HEK293 (cell line): ENCODE measurements around the gene CNRIP1.

Source experiments
- CTCF ChIA-PET: fragments of 350-600 bp; formaldehyde crosslinking; extraction: SDS; loops from one replicate; lab custom pipeline; 2021; ENCODE audit warnings: antibody characterized with exemption; lab: Yijun Ruan, JAX
- POLR2A ChIA-PET: fragments of 300-600 bp; formaldehyde crosslinking; extraction: SDS; loops from one replicate; lab custom pipeline; 2020; ENCODE audit warnings: antibody characterized with exemption, inconsistent platforms; lab: Yijun Ruan, JAX
- H3K27ac ChIP-seq: fragments of 200-500 bp; sonication (Bioruptor generic); 2 replicates; pipeline ENCODE4 v1.5.1; 2014; ENCODE audit warnings: low read depth, low read length, control low read depth, inconsistent platforms; ENCODE audit errors: extremely low read depth
- H3K36me3 ChIP-seq, 2 experiments: fragments of 200-500 bp in 1 of 2; sonication (Bioruptor generic) in 1 of 2; 1 replicate in 1 of 2; 2 replicates in 1 of 2; pipeline ENCODE4 v1.5.1; 2014 to 2017; ENCODE audit warnings: inconsistent platforms in 2 of 2, low read length in 2 of 2; ENCODE audit not compliant: control insufficient read depth in 2 of 2, insufficient read depth in 1 of 2
- H3K4me1 ChIP-seq: fragments of 200-500 bp; sonication (Bioruptor generic); 2 replicates; pipeline ENCODE4 v1.5.1; 2014; ENCODE audit warnings: mild to moderate bottlenecking, low read length, inconsistent platforms; ENCODE audit not compliant: control insufficient read depth, insufficient read depth
- H3K4me3 ChIP-seq: 2 replicates; pipeline ENCODE4 v1.5.1; 2011; ENCODE audit warnings: low read depth, mild to moderate bottlenecking, control low read depth, low read length, moderate library complexity
- H3K9me3 ChIP-seq: fragments of 200-500 bp; sonication (Bioruptor generic); 2 replicates; pipeline ENCODE4 v1.5.1; 2014; ENCODE audit warnings: low read depth, low read length, inconsistent platforms; ENCODE audit not compliant: control insufficient read depth, insufficient read depth
- HOXC10 ChIP-seq: sonication (generic); formaldehyde crosslinking; IDR thresholded peaks from 2 replicates; pipeline ENCODE4 v1.8.1; 2023; ENCODE audit warnings: mild to moderate bottlenecking, missing genetic modification reagents
- HOXD13 ChIP-seq: sonication (generic); formaldehyde crosslinking; IDR thresholded peaks from 2 replicates; pipeline ENCODE4 v1.8.0; 2022; ENCODE audit warnings: missing genetic modification reagents, borderline replicate concordance
- ZBTB20 ChIP-seq: fragments of 450-650 bp; formaldehyde crosslinking; IDR thresholded peaks from 2 replicates; pipeline ENCODE4 v1.5.1; 2016; ENCODE audit warnings: missing biosample characterization, missing genetic modification characterization
- ZBTB8A ChIP-seq: fragments of 450-650 bp; formaldehyde crosslinking; IDR thresholded peaks from 2 replicates; pipeline ENCODE4 v1.5.1; 2016; ENCODE audit warnings: missing biosample characterization, missing genetic modification characterization
- ZEB2 ChIP-seq: fragments of 450-650 bp; formaldehyde crosslinking; IDR thresholded peaks from 2 replicates; pipeline ENCODE4 v1.5.1; 2016; ENCODE audit warnings: missing biosample characterization, missing genetic modification characterization
- ZFP37 ChIP-seq: fragments of 450-650 bp; formaldehyde crosslinking; IDR thresholded peaks from 2 replicates; pipeline ENCODE4 v1.5.1; 2016; ENCODE audit warnings: missing biosample characterization, missing genetic modification characterization
- ZIC2 ChIP-seq: fragments of 450-650 bp; formaldehyde crosslinking; IDR thresholded peaks from 2 replicates; pipeline ENCODE4 v1.5.1; 2016; ENCODE audit warnings: missing biosample characterization, missing genetic modification characterization
- ZNF114 ChIP-seq: fragments of 450-650 bp; formaldehyde crosslinking; IDR thresholded peaks from 2 replicates; pipeline ENCODE4 v1.5.0; 2017; ENCODE audit warnings: missing biosample characterization, missing genetic modification characterization
- ZNF155 ChIP-seq: fragments of 450-650 bp; formaldehyde crosslinking; IDR thresholded peaks from 2 replicates; pipeline ENCODE4 v1.5.1; 2016; ENCODE audit warnings: missing biosample characterization, missing genetic modification characterization
- ZNF157 ChIP-seq: fragments of 450-650 bp; formaldehyde crosslinking; IDR thresholded peaks from 2 replicates; pipeline ENCODE4 v1.5.1; 2016; ENCODE audit warnings: missing biosample characterization, missing genetic modification characterization
- ZNF175 ChIP-seq: fragments of 450-650 bp; formaldehyde crosslinking; IDR thresholded peaks from 2 replicates; pipeline ENCODE4 v1.5.1; 2016; ENCODE audit warnings: missing biosample characterization, missing genetic modification characterization
- ZNF202 ChIP-seq: fragments of 450-650 bp; formaldehyde crosslinking; IDR thresholded peaks from 2 replicates; pipeline ENCODE4 v1.5.1; 2016; ENCODE audit warnings: missing biosample characterization, missing genetic modification characterization, borderline replicate concordance
- ZNF302 ChIP-seq: fragments of 450-650 bp; formaldehyde crosslinking; IDR thresholded peaks from 2 replicates; pipeline ENCODE4 v1.5.1; 2016; ENCODE audit warnings: missing biosample characterization, missing genetic modification characterization, low read depth
- ZNF324 ChIP-seq: fragments of 450-650 bp; formaldehyde crosslinking; IDR thresholded peaks from 2 replicates; pipeline ENCODE4 v1.5.1; 2016; ENCODE audit warnings: missing biosample characterization, missing genetic modification characterization
- ZNF600 ChIP-seq: fragments of 450-650 bp; formaldehyde crosslinking; IDR thresholded peaks from 2 replicates; pipeline ENCODE4 v1.5.1; 2016; ENCODE audit warnings: missing biosample characterization, missing genetic modification characterization
- ZNF610 ChIP-seq: fragments of 450-650 bp; formaldehyde crosslinking; IDR thresholded peaks from 2 replicates; pipeline ENCODE4 v1.5.1; 2016; ENCODE audit warnings: missing biosample characterization, missing genetic modification characterization, borderline replicate concordance
- ZNF624 ChIP-seq: fragments of 450-650 bp; formaldehyde crosslinking; IDR thresholded peaks from 2 replicates; pipeline ENCODE4 v1.5.1; 2017; ENCODE audit warnings: missing biosample characterization, missing genetic modification characterization
- ZNF664 ChIP-seq: fragments of 450-650 bp; formaldehyde crosslinking; IDR thresholded peaks from 2 replicates; pipeline ENCODE4 v1.5.1; 2016; ENCODE audit warnings: missing biosample characterization, missing genetic modification characterization
- ZNF701 ChIP-seq: fragments of 450-650 bp; formaldehyde crosslinking; IDR thresholded peaks from 2 replicates; pipeline ENCODE4 v1.5.1; 2016; ENCODE audit warnings: missing biosample characterization, missing genetic modification characterization
- ZSCAN16 ChIP-seq: fragments of 450-650 bp; formaldehyde crosslinking; IDR thresholded peaks from 2 replicates; pipeline ENCODE4 v1.5.1; 2016; ENCODE audit warnings: missing biosample characterization, missing genetic modification characterization
- ZSCAN30 ChIP-seq: fragments of 450-650 bp; IDR thresholded peaks from 2 replicates; pipeline ENCODE4 v1.5.1; 2018; ENCODE audit warnings: missing biosample characterization, mild to moderate bottlenecking, missing genetic modification characterization, moderate library complexity
- TF ChIP-seq, protein P1 (sequence below): fragments of 450-650 bp; formaldehyde crosslinking; IDR thresholded peaks from 2 replicates; pipeline ENCODE4 v1.5.1; 2016; ENCODE audit warnings: missing biosample characterization, missing genetic modification characterization
- TF ChIP-seq, protein P2 (sequence below): fragments of 450-650 bp; formaldehyde crosslinking; IDR thresholded peaks from 2 replicates; pipeline ENCODE4 v1.5.1; 2016; ENCODE audit warnings: missing biosample characterization, missing genetic modification characterization

Gene CNRIP1

DNA sequence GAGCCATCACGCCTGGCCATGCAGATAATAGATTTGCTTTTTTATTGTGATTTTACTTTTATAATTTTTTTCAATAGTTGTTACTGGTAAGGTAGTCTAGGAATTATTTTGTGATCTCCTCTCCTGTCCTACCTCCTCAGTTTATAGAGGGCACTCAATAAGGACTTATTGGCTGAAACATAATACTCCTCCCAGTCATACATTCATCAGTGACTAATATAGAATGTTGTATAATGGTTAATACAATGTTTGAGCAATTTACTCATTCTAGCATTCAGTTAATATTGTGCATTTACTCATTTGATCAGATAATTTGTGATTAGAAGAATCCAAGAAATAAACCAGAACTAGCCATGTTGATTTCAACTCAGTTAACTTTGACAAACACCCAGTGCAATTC is 41.6 kb downstream of the CNRIP1 start:
- Histone ChIP-seq H3K36me3 (no peaks in the 10 kb centered on the region), H3K4me3 (no peak overlapping the region), H3K9me3 (no peaks in the 10 kb centered on the region), H3K4me1 (peaks cover 7% of the 10 kb centered on the region), H3K27ac (no peak overlapping the region)
- CTCF ChIA-PET: interaction anchor here (0.7 to 0.9 kb wide), 4 partner anchors 82 to 185 kb away, joined by 3 to 6 read pairs (median 4); no protein-coding TSS in a partner anchor
- no peak for TF ChIP-seq ZNF324
- TF ChIP-seq ZNF157 (tag by site-specific recombination): no peak
- no peak for TF ChIP-seq ZNF664 (tag by site-specific recombination)
- no peak for TF ChIP-seq ZNF155 (tag by site-specific recombination)
- TF ChIP-seq ZEB2 (tag by site-specific recombination): no peak
- TF ChIP-seq ZNF600 (tag by site-specific recombination): no peak
- TF ChIP-seq HOXD13 (CRISPR knock-in tag): no peak
- TF ChIP-seq ZBTB8A (tag by site-specific recombination): no peak
- TF ChIP-seq ZFP37: no peak
- TF ChIP-seq ZNF114 (tag by site-specific recombination): no peak
- TF ChIP-seq ZIC2 (tag by site-specific recombination): no peak
- no peak for TF ChIP-seq ZNF610 (tag by site-specific recombination)
- TF ChIP-seq ZBTB20 (tag by site-specific recombination): no peak
- no peak for TF ChIP-seq ZNF202 (tag by site-specific recombination)
- TF ChIP-seq ZNF175 (tag by site-specific recombination): no peak
- TF ChIP-seq ZSCAN30 (tag by site-specific recombination): no peak
- TF ChIP-seq, protein P1, sequence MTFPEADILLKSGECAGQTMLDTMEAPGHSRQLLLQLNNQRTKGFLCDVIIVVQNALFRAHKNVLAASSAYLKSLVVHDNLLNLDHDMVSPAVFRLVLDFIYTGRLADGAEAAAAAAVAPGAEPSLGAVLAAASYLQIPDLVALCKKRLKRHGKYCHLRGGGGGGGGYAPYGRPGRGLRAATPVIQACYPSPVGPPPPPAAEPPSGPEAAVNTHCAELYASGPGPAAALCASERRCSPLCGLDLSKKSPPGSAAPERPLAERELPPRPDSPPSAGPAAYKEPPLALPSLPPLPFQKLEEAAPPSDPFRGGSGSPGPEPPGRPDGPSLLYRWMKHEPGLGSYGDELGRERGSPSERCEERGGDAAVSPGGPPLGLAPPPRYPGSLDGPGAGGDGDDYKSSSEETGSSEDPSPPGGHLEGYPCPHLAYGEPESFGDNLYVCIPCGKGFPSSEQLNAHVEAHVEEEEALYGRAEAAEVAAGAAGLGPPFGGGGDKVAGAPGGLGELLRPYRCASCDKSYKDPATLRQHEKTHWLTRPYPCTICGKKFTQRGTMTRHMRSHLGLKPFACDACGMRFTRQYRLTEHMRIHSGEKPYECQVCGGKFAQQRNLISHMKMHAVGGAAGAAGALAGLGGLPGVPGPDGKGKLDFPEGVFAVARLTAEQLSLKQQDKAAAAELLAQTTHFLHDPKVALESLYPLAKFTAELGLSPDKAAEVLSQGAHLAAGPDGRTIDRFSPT (tag by site-specific recombination): no peak
- no peak for TF ChIP-seq HOXC10 (CRISPR knock-in tag)
- POLR2A ChIA-PET: no interaction called here

DNA sequence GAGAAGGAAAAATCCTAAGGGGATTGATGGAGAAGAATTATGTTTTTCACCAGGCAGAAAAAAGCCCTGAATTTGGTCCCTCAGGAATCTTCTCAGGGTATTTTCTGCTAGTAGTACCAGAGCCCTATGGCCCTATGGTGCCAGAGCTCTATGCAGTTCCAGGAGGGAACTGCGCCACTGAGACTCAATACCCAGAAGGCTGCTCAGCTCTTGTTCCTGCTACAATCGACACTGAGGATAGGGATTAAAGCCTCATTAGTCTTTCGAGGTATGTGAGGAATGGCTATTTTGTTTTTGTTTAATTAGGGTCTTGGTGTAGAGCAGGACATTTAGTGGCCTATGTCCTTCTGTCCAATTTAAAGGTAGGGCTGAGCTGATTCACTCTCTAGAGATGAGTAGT is 45.7 kb downstream of the CNRIP1 start:
- no peaks in the 10 kb centered on the region for H3K36me3 ChIP-seq
- H3K4me3 ChIP-seq: no peak overlapping the region
- ChIA-PET CTCF (interaction anchor here (0.9 to 2.7 kb wide), 2 partner anchors 9 to 18 kb away, joined by 5 to 13 read pairs; no protein-coding TSS in a partner anchor), POLR2A (no interaction called here)
- H3K9me3 ChIP-seq: no peaks in the 10 kb centered on the region
- TF ChIP-seq ZNF701 (tag by site-specific recombination) (no peak), ZSCAN16 (tag by site-specific recombination) (no peak), ZNF624 (tag by site-specific recombination) (no peak), ZNF175 (tag by site-specific recombination) (no peak), ZNF302 (tag by site-specific recombination) (no peak)
- TF ChIP-seq, protein P2, sequence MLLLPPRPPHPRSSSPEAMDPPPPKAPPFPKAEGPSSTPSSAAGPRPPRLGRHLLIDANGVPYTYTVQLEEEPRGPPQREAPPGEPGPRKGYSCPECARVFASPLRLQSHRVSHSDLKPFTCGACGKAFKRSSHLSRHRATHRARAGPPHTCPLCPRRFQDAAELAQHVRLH (tag by site-specific recombination): no peak
- no peak overlapping the region for H3K27ac ChIP-seq
- 0 out of 2 replicates have a peak, but pooled peaks cover under 1% of the 10 kb centered on the region for H3K4me1 ChIP-seq
